Right lobe of liver (tissue), 6 donors: ENCODE data around the gene CTSZ. TPM values are rescaled to one million over a fixed set of nuclear protein-coding genes. Genes with fewer than 3 reads are reported as not detected.

Experiments
- ATAC-seq, 4 donors: fragments of 200-7000 bp; cut with Tn5 transposase; one replicate each; pipeline ENCODE4 v1.9.1; 2020; ENCODE audit warnings: mild to moderate bottlenecking in 4 of 4, moderate library complexity in 4 of 4
- DNase-seq, 3 donors: peaks; one replicate each; pipeline ENCODE4 v3.0.0-alpha.2; 2020
- H3K27ac ChIP-seq, 3 donors: fragments of 200-600 bp; one replicate each; pipeline ENCODE4 v1.8.0; 2022
- H3K27me3 ChIP-seq, 2 donors: fragments of 200-600 bp; one replicate each; pipeline ENCODE4 v1.8.0; 2022
- H3K36me3 ChIP-seq, 4 donors: fragments of 200-600 bp; sonication (generic) in 1 of 4; one replicate each; pipeline versions ENCODE4 v1.5.1 to v1.8.0; 2017 to 2022; ENCODE audit warnings: control low read depth in 1 of 4
- H3K4me1 ChIP-seq, 4 donors: fragments of 200-600 bp; sonication (generic) in 1 of 4; one replicate each; pipeline versions ENCODE4 v1.5.1 to v1.8.0; 2017 to 2022; ENCODE audit warnings: control low read depth in 1 of 4
- H3K4me3 ChIP-seq, 3 donors: fragments of 200-600 bp; one replicate each; pipeline ENCODE4 v1.8.0; 2022
- H3K9me3 ChIP-seq, 4 donors: fragments of 200-600 bp; sonication (generic) in 1 of 4; one replicate each; pipeline versions ENCODE4 v1.5.1 to v1.8.0; 2017 to 2022; ENCODE audit warnings: control low read depth in 1 of 4
- CTCF ChIP-seq, 4 donors: fragments of 200-600 bp in 3 of 4; fragments of 450-650 bp in 1 of 4; IDR thresholded peaks; one replicate each; pipeline versions ENCODE4 v1.5.1 to v1.8.0; 2016 to 2022; ENCODE audit warnings: antibody characterized with exemption in 4 of 4, mild to moderate bottlenecking in 2 of 4
- POLR2A ChIP-seq: fragments of 450-650 bp; IDR thresholded peaks from one replicate; pipeline ENCODE4 v1.6.1; 2017; ENCODE audit warnings: antibody characterized with exemption, mild to moderate bottlenecking
- WGBS: methylation state at CpG from one replicate; pipeline ENCODE4 v1.1.6; 2018; ENCODE audit warnings: low coverage, low lambda C conversion rate; ENCODE audit not compliant: insufficient coverage; ENCODE audit errors: missing lambda C conversion rate; 5-methylcytosine and 5-hydroxymethylcytosine counted together
- intact Hi-C, 2 donors: fragments of 100-400 bp; cut with DNase I; formaldehyde crosslinking; loops; one replicate each; pipeline versions ENCODE4 v1.11.2 to v1.14.1; 2022
- total RNA-seq, 6 experiments: library from RNA; depleted of rRNA in 2 of 6; stranded (reverse); fragments of >200 nt in 2 of 6; fragmentation: NEBNext Ultra II Directional in 3 of 6; extraction: Animal tissue kit (Norgen Biotek cat#: 25700) in 3 of 6; gene quantifications; one replicate each; pipeline versions ENCODE4 v1.1.0 to v1.2.4, GENCODE V29; 2016 to 2023
- donor health status: DM: no; HTN: yes; CAD: no.
- donor health status: DM: no; HTN: no; CAD: no.
- donor health status: DM: no; HTN: no; CAD: no.
- donor health status: DM: no; HTN: yes; CAD: no.
- donor health status: DM: no; HTN: yes; CAD: no.

Gene CTSZ
- total RNA-seq, 6 experiments from 2014 or later: 198 to 296 (median 222) TPM

DNA sequence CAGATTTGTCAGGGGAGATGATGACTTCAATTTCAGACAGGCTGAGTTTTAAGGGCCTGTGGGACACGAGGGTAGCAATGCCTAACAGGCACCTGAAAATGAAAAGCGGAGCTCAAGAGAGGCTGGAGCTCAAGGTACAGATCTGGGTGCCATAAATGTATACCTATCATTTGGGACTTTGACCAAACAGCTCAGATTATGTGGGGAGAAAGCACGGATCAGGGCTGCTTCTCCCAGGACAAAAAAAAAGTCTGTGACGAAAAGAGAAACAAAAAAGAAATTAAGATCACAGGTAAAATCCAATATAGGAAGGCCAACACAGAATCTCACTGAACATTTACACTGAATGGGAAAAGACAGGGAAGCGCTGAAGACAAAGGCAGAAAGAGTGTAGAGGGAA is 33.6 kb upstream of the CTSZ start:
- Histone ChIP-seq H3K27ac (no peak overlapping the region), H3K27me3 (no peaks in the 10 kb centered on the region), H3K36me3 (peaks cover 14 to 26% (median 20%) of the 10 kb centered on the region in 4 donors), H3K4me3 (no peak overlapping the region), H3K9me3 (no peaks in the 10 kb centered on the region), H3K4me1 (peaks cover 0 to 28% (median 7%) of the 10 kb centered on the region in 4 donors)
- 86% methylated on average over 5 of the region's 5 CpGs for WGBS
- intact Hi-C loops: loop anchor here (10.0 kb wide), 2 partner anchors 146 to 156 kb away; no protein-coding TSS in a partner anchor
- ATAC-seq (no peak), DNase-seq (no peak)
- TF ChIP-seq POLR2A: no peak
- no peak for TF ChIP-seq CTCF (IDR thresholded peaks at IDR 0.05)

DNA sequence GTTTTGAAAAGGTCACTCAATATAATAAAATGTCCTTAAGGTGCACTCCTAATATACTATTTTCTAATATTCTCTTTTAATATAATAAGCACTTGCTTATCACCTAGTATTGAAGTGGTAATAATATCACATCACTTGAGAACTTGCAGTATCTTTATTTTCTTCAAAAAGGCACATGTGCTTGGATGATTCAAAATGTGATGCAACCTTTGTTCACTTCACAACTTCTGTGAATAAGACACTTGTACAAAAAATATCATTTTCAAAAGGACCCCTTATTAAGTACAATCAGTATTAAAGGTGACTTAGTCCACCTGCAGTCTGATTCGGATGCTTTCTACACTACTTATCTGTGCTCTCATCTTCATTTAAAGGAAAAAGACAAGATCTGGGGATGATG is 32.2 kb upstream of the CTSZ start:
- TF ChIP-seq POLR2A (no peak), CTCF (IDR thresholded peaks at IDR 0.05) (no peak)

DNA sequence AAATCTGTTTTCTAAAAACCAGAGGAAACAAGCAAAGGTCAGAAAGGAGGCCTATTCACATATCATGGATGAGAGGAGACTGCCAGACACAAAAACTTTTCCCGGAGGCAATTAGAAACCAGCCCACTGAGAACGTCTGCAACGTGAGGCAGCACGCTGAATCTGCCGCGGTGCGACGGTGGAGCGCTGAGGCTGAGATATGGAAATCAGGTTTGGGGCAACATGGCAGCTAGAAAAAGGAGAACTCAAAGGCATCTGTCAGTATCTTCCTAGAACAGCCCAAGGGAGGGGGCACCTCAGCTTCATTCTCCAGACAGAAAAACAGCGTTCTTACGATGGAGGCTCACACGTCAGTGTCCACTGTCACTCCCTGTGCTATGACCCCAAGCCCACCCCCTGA is 30.3 kb upstream of the CTSZ start:
- TF ChIP-seq POLR2A (no peak), CTCF (IDR thresholded peaks at IDR 0.05) (no peak)
- intact Hi-C loops: no loop called here
- DNase-seq (no peak), ATAC-seq (no peak)
- WGBS: 89% methylated on average over 9 of the region's 12 CpGs
- peaks cover 0 to 30% (median 5%) of the 10 kb centered on the region in 4 donors for H3K4me1 ChIP-seq
- H3K36me3 ChIP-seq: peaks cover 15 to 41% (median 24%) of the 10 kb centered on the region in 4 donors
- H3K9me3 ChIP-seq: no peaks in the 10 kb centered on the region
- H3K27me3 ChIP-seq: no peaks in the 10 kb centered on the region
- no peak overlapping the region for H3K27ac ChIP-seq
- H3K4me3 ChIP-seq: no peak overlapping the region

More for the DNA sequence above, 32.2 kb upstream of the CTSZ start:
- ATAC-seq: no peak
- DNase-seq: no peak
- Histone ChIP-seq H3K4me3 (no peak overlapping the region), H3K27ac (no peak overlapping the region), H3K36me3 (peaks cover 15 to 40% (median 24%) of the 10 kb centered on the region in 4 donors), H3K9me3 (no peaks in the 10 kb centered on the region), H3K27me3 (no peaks in the 10 kb centered on the region), H3K4me1 (peaks cover 0 to 28% (median 7%) of the 10 kb centered on the region in 4 donors)
- intact Hi-C loops: no loop called here
- 50% methylated on average over 1 of the region's 1 CpG for WGBS

DNA sequence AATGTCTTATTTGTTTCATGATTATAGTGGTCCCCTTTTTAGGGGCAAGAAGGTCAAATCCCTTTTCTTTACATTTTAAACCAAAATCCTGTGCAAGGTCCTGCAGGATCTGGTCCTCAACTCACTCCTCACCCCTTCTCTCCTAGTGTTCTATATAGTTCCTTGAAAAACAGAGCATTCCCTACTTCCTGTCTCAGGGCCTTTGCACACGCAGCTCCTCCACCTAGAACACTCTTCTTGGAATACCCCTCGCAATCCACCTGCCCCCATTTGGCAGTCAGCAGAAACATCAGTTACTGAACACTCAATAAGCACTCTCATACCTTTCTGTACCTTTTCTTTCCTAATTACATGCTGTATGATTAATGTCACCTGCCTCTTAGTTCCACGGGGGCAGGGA is 28.3 kb upstream of the CTSZ start:
- Histone ChIP-seq H3K27me3 (no peaks in the 10 kb centered on the region), H3K4me1 (peaks cover 0 to 25% (median 10%) of the 10 kb centered on the region in 4 donors), H3K27ac (no peak overlapping the region), H3K9me3 (no peaks in the 10 kb centered on the region), H3K36me3 (peaks cover 15 to 41% (median 24%) of the 10 kb centered on the region in 4 donors), H3K4me3 (no peak overlapping the region)
- 96% methylated on average over 3 of the region's 3 CpGs for WGBS
- ATAC-seq (no peak), DNase-seq (no peak)
- intact Hi-C loops: no loop called here
- TF ChIP-seq POLR2A (no peak), CTCF (IDR thresholded peaks at IDR 0.05) (no peak)
